Thyroid gland (tissue), 4 donors: Measurements from ENCODE around the gene TPRG1.

Source experiments
- CTCF ChIP-seq, 6 experiments: fragments of 200-600 bp in 3 of 6; fragments of 450-650 bp in 3 of 6; sonication (generic) in 3 of 6; IDR thresholded peaks; one replicate each; pipeline ENCODE4 v1.5.1; 2016 to 2019; ENCODE audit warnings: antibody characterized with exemption in 6 of 6, mild to moderate bottlenecking in 2 of 6, inconsistent platforms in 1 of 6, moderate library complexity in 1 of 6
- POLR2A ChIP-seq, 2 donors: fragments of 450-650 bp; IDR thresholded peaks; one replicate each; pipeline ENCODE4 v1.6.1; 2017; ENCODE audit warnings: antibody characterized with exemption in 2 of 2, mild to moderate bottlenecking in 2 of 2, moderate library complexity in 1 of 2

GRCh38 chr3:189292667-189293484 lies 121.1 kb downstream of the TPRG1 start:
- TF ChIP-seq CTCF (IDR thresholded peaks at IDR 0.05) = no peak
- no peak for TF ChIP-seq POLR2A (IDR thresholded peaks at IDR 0.05)
